ENCODE measurements around the gene APOE.

- TF ChIP-seq CTCF (CRISPR knock-in tag; IDR thresholded peaks at IDR 0.05) (no peak), RFX5 (IDR thresholded peaks at IDR 0.05; ENCODE audit: low read depth, low read length) (no peak), ATF2 (CRISPR knock-in tag; IDR thresholded peaks at IDR 0.05) (peak; percentile 63; the same call in 1 of the 2 replicates), IRF1 (CRISPR knock-in tag; IDR thresholded peaks at IDR 0.05; ENCODE audit: low read depth) (no peak), ZNF317 (CRISPR knock-in tag; IDR thresholded peaks at IDR 0.05) (no peak), SRSF1 (optimal IDR thresholded peaks at IDR 0.05; ENCODE audit: low read depth, low read length) (no peak), TIGD3 (CRISPR knock-in tag; IDR thresholded peaks at IDR 0.05; ENCODE audit: borderline replicate concordance) (no peak), ZNF143 (CRISPR knock-in tag; IDR thresholded peaks at IDR 0.05) (no peak), HCFC1 (IDR thresholded peaks at IDR 0.05; ENCODE audit: low read depth, low read length) (no peak), SP2 (CRISPR knock-in tag; IDR thresholded peaks at IDR 0.05) (no peak), BCL6 (CRISPR knock-in tag; IDR thresholded peaks at IDR 0.05) (peak; percentile 91), BRCA1 (CRISPR knock-in tag; IDR thresholded peaks at IDR 0.05) (no peak), TBX3 (IDR thresholded peaks at IDR 0.05; ENCODE audit: borderline replicate concordance) (no peak; the same call in 1 of the 2 replicates), TGIF2 (CRISPR knock-in tag; IDR thresholded peaks at IDR 0.05) (peak; percentile 76; the same call in 1 of the 2 replicates)
Observed at GRCh38 chr19:44912854-44913253, 7.3 kb downstream of the APOE start.

Data from HepG2 (cell line).